Measurements from ENCODE around the gene LSM10.

DNA sequence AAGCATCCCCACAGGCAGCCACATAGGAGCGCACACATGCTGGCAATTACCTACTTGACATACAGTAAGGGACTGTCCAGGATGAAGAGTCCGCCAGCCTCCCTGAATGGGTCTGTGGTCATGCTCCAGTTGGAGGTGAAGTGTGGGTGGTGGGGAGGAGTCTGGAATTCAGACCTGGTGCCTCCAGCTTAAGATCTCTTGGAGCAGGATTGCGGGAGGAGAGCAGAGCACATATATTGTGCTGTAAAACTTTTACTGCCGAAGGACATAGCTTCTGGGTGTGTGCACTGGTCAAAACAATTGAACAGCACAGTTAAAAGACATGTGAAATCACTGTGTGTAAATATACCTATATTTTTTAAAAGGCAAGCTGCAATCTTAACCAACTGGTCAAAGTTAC, 29.9 kb downstream of the LSM10 start:
- TF ChIP-seq, protein P1, sequence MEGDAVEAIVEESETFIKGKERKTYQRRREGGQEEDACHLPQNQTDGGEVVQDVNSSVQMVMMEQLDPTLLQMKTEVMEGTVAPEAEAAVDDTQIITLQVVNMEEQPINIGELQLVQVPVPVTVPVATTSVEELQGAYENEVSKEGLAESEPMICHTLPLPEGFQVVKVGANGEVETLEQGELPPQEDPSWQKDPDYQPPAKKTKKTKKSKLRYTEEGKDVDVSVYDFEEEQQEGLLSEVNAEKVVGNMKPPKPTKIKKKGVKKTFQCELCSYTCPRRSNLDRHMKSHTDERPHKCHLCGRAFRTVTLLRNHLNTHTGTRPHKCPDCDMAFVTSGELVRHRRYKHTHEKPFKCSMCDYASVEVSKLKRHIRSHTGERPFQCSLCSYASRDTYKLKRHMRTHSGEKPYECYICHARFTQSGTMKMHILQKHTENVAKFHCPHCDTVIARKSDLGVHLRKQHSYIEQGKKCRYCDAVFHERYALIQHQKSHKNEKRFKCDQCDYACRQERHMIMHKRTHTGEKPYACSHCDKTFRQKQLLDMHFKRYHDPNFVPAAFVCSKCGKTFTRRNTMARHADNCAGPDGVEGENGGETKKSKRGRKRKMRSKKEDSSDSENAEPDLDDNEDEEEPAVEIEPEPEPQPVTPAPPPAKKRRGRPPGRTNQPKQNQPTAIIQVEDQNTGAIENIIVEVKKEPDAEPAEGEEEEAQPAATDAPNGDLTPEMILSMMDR (IDR thresholded peaks at IDR 0.05 in 8 of 11, conservative IDR thresholded peaks at IDR 0.05 in 3 of 11): no peak
- TF ChIP-seq POLR2A (IDR thresholded peaks at IDR 0.05) (no peak), POLR2AphosphoS5 (IDR thresholded peaks at IDR 0.05) (no peak)

All from spleen (tissue), 7 donors.